ENCODE data around the gene ACAP3. TPM values are rescaled to one million over a fixed set of nuclear protein-coding genes. Genes with fewer than 3 reads are reported as not detected.

The ACAP3 gene
- total RNA-seq, 4 donors from 2014 or later, result 98.8 to 189 (median 115) TPM

DNA sequence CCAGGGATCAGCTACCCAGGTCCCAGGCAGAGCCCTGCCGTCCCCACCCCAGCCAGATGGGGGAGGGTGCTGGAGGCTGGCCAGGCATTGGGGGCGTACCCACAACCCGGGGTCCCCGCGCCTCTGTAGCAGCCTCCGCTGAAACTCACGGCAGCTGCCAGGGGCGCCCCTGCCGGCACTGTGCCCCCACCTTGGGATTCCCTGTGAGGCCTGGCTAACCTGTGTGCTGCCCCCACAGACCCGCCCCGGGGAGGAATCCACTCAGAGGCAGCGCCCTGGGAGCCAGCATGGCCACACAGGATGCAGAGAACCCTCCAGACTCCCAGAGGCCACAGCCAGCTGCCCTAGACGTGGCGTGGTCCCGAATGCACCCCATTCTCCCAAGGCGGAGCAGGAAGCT lies 37.7 kb upstream of the ACAP3 start:
- WGBS, 2 donors, result 65 to 67% methylated on average over 1 to 15 of the region's 16 CpGs
- no peak for TF ChIP-seq POLR2A (IDR thresholded peaks at IDR 0.05)
- TF ChIP-seq, protein P1, sequence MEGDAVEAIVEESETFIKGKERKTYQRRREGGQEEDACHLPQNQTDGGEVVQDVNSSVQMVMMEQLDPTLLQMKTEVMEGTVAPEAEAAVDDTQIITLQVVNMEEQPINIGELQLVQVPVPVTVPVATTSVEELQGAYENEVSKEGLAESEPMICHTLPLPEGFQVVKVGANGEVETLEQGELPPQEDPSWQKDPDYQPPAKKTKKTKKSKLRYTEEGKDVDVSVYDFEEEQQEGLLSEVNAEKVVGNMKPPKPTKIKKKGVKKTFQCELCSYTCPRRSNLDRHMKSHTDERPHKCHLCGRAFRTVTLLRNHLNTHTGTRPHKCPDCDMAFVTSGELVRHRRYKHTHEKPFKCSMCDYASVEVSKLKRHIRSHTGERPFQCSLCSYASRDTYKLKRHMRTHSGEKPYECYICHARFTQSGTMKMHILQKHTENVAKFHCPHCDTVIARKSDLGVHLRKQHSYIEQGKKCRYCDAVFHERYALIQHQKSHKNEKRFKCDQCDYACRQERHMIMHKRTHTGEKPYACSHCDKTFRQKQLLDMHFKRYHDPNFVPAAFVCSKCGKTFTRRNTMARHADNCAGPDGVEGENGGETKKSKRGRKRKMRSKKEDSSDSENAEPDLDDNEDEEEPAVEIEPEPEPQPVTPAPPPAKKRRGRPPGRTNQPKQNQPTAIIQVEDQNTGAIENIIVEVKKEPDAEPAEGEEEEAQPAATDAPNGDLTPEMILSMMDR (IDR thresholded peaks at IDR 0.05), result no peak
- intact Hi-C loops (cut with DNase I; ENCODE audit: low total_unique reads), result no loop called here
- DNase-seq (ENCODE audit: low spot score in 2 of 2), result no peak
- H3K4me3 ChIP-seq (ENCODE audit: low read depth, poor library complexity, severe bottlenecking), result no peak overlapping the region

DNA sequence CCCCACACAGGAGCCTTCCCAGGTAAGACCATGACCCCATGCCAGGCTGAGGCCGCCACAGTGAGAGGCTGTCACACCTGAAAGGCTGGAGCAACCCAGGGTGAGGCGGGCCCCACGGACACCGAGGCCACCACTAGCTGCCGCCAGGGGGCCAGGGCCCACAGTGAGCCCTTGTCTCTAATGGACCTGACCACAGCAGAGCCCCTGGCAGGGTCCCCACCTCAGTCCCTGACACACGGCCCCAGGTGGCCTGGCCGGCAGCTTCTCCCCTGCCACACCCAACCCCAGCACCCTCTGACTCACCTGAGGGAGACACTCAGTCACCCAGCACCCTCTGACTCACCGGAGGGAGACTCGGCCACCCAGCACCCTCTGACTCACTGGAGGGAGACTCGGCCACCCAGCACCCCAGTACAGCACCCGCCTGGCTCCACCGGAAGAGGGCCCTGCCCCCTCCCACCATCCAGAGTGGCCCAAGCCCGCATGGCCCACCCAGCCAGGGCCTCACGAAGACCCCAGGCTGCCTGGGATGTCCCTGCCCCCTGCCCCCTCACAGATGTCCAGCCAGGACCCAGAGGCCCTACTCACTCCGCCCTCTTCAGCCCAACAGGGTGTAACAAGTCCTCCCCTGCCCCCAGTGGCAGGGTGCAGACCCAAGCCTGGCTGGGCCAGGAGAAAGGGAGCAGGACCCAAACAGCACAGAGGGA lies 37.1 kb upstream of the ACAP3 start:
- TF ChIP-seq, protein P1 (IDR thresholded peaks at IDR 0.05), result no peak
- no peak for TF ChIP-seq POLR2A (IDR thresholded peaks at IDR 0.05)
- intact Hi-C loops (cut with DNase I; ENCODE audit: low total_unique reads), result no loop called here
- DNase-seq (ENCODE audit: low spot score in 2 of 2), result no peak
- 43 to 57% methylated on average over 9 to 13 of the region's 15 CpGs for WGBS, 2 donors
- H3K4me3 ChIP-seq (ENCODE audit: low read depth, poor library complexity, severe bottlenecking), result no peak overlapping the region

DNA sequence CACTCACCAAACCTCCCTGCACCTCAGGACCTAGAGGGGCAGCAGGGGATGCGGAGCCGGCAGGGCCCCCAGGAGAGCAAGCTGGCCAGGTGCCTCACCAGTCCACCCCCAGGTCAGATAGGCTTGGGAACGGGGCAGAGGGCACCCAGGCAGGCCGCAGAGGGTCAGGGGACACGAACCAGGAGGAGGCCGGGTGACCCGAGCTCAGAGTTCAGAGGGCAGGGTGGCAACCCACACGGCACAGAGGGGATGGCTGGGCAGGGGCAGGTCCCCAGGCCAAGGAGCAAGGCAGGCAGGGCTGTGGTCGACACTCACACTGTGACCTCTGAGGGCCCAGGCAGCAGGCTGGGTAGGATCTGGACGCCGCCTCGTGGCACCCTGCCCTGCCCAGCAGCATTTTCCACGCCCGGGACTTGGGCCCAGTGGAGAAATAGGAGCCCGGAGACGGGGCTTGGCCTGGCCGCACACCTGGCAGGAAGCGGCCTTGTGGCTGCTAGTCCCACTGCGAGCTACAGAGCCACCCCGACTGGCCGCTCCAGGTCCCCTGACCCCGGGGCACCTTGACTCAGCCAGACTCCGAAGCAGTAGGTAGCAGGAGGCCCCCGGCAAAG lies 36.2 kb upstream of the ACAP3 start:
- 59 to 76% methylated on average over 12 to 18 of the region's 24 CpGs for WGBS, 2 donors
- intact Hi-C loops (cut with DNase I; ENCODE audit: low total_unique reads), result no loop called here
- no peak overlapping the region for H3K4me3 ChIP-seq (ENCODE audit: low read depth, poor library complexity, severe bottlenecking)
- DNase-seq (ENCODE audit: low spot score in 2 of 2), result no peak
- TF ChIP-seq, protein P1 (IDR thresholded peaks at IDR 0.05), result no peak
- TF ChIP-seq POLR2A (IDR thresholded peaks at IDR 0.05), result no peak

DNA sequence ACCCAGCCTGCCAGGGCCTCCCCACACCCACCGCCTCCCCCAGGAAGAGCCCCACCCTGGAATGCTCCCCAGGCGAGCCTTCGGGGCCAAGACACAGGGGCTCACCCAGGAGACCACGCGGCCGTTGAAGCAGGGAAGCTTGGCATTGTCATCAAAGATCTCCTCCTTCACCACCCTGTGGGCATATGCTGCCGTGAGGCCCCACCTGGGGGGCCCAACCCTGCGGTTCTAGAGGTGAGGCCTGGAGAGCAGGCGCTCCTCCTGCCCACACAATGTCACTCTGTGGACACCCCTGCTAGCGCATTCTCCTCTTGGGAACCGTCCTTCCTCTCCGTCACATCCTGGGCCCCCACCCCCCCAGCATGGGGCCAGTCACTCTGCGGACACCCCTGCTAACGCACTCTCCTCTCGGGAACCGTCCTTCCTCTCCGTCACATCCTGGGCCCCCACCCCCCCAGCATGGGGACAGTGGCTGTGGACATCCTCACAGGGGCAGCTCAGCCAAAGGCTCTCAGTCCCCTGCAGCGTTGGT lies 34.9 kb upstream of the ACAP3 start:
- H3K4me3 ChIP-seq (ENCODE audit: low read depth, poor library complexity, severe bottlenecking), result no peak overlapping the region
- TF ChIP-seq, protein P1 (IDR thresholded peaks at IDR 0.05), result no peak
- TF ChIP-seq POLR2A (IDR thresholded peaks at IDR 0.05), result no peak
- no peak for DNase-seq (ENCODE audit: low spot score in 2 of 2)
- intact Hi-C loops (cut with DNase I; ENCODE audit: low total_unique reads), result no loop called here
- WGBS, 2 donors, result 56 to 80% methylated on average over 16 to 18 of the region's 18 CpGs

DNA sequence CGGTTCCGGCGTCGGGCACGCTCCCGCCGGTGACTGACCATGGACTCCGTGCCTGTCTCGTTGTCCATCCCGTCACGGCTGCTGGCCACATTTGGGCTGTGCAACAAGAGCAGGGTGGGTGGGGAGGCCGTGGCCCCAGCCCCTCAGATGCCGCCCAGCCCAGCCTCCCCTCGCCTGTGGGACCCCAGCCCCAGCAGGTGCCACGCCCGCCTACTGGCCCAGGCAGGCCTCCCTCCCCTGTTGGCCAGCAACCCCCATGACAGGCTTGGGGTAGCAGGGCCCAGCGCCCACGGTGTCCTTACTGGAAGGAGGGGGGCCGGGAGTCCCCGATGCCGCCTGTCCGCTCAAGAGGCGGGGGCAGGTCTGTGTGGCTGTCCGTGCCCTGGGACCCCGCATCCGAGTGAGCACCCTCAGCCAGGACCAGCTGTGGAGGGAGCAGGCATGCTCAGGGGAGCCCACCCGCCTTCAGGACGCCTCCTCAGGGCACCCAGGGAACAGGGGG lies 34.4 kb upstream of the ACAP3 start:
- TF ChIP-seq POLR2A (IDR thresholded peaks at IDR 0.05), result no peak
- TF ChIP-seq, protein P1 (IDR thresholded peaks at IDR 0.05), result no peak
- WGBS, 2 donors, result 94 to 99% methylated on average over 14 of the region's 28 CpGs
- H3K4me3 ChIP-seq (ENCODE audit: low read depth, poor library complexity, severe bottlenecking), result no peak overlapping the region
- no peak for DNase-seq (ENCODE audit: low spot score in 2 of 2)
- intact Hi-C loops (cut with DNase I; ENCODE audit: low total_unique reads), result no loop called here

Measured in lower leg skin (tissue), 4 donors.